NCI-H748 (cell line): ENCODE data around the gene TMEM69.
"Not testable (repeated sequence)": the region's sequence is repeated elsewhere in the genome, so short reads cannot be mapped to it uniquely, and the experiment has no call there.

Experiments
- DNase-seq: peaks from one replicate; lab custom pipeline; 2025; ENCODE audit not compliant: unreplicated experiment; lab: John Stamatoyannopoulos, UW

The TMEM69 gene

DNA sequence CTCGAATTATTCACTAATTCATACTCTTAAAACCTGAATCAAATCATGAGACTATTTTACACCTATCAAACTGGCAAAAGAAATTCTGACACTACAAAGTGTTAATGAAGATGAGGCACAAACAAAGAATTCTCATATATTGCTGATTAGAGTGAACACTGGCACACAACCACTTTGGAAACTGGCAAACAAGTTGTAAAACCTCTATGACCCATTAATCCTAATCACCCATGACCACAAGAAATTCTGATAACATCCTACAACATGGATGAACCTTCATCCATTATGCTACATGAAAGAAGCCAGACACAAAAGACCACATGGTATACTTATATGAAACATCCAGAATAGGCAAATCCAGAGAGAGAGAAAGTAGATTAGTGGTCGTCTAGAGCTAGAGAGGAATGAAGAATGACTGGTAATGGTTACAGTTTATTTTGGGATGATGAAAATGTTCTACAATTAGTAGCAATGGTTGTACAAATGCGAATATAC, 10.2 kb upstream of the TMEM69 start:
- no peak for DNase-seq

DNA sequence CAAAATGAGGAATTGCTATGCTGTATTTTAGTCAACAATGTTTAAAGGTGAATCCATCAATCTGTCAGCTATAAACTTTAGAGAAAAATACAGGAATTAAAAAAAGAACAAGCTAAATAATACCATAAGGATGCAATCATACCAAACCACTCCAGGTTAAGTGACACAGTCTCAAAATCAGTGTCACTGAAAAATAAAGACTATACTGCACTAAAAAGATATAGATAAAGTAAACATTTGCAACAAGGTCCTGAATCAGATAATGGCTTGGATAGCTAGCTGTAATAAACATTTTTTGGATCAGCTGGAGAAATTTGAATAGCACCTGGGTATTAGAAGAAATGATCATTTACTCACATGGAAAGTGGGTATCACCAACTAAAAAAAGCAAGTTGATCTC, 9.5 kb upstream of the TMEM69 start:
- DNase-seq: no peak

DNA sequence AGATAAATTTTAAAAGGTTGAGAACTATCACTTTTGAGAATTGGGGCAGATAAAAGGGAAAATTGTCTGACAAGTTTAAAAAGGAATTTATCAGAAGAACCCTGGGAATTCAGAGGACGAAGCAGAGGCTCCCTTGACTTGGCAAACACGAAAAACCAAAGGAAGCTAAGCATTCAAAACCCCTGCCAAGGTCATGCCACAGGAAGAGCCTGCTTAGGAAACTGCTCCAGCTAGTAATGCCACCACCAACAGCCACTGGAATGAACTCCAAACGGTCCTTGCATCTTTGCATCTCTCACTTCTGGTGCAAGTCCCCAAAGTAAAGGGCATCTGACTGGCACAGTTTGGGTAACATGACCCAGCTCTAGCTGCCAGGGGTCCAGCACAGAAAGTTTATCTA, 8.9 kb upstream of the TMEM69 start:
- DNase-seq: no peak

GRCh38 chr1:45682942-45683341, 5.0 kb upstream of the TMEM69 start:
- no peak for DNase-seq

GRCh38 chr1:45684402-45684801, 3.6 kb upstream of the TMEM69 start:
- no peak for DNase-seq

DNA sequence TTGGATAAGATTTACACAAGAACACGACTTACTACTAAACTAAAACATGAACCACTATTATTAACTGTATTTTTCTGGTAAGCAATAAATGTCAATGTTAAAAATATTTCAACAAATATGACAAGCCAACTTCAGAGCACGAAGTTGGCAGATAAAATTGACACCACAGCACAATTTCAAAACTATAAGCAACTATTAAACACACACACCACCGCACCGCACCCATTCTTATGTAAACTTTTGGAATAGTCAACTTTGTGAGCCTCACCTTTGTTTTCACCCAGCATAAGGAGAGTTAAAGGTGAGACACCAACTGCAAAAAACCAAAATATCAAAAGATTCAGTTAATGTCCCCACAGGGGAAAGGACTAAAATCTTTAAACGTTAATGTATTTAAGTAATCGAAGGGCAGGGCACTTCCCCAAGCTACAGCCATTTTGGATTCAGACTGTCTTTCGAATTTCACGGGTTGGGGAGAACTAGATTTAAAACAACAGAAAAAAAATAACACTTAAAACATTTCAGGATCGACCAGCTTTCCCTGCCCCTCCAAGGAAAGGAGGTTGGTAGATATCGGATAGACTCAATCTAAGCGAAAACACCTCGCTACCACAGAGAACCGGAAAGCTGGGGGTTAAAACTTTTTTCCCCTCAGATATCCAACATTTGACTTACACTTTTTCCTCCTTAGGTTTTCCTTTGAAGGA, 2.5 kb upstream of the TMEM69 start:
- no peak for DNase-seq

DNA sequence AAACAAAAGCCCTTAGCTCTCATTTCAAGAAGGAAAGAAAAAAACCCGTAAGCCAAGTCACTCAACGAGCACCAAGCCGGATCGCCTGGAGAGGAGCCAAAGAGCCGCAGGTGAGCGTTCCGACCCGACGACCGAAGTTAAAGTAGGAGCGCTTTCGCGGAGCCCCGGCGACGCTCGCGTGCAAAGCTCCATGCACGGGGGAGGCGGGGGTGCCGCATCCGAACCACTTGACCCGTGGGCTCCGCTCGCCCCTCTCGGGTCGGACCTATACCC, 2.0 kb upstream of the TMEM69 start:
- peak; percentile 61 for DNase-seq

DNA sequence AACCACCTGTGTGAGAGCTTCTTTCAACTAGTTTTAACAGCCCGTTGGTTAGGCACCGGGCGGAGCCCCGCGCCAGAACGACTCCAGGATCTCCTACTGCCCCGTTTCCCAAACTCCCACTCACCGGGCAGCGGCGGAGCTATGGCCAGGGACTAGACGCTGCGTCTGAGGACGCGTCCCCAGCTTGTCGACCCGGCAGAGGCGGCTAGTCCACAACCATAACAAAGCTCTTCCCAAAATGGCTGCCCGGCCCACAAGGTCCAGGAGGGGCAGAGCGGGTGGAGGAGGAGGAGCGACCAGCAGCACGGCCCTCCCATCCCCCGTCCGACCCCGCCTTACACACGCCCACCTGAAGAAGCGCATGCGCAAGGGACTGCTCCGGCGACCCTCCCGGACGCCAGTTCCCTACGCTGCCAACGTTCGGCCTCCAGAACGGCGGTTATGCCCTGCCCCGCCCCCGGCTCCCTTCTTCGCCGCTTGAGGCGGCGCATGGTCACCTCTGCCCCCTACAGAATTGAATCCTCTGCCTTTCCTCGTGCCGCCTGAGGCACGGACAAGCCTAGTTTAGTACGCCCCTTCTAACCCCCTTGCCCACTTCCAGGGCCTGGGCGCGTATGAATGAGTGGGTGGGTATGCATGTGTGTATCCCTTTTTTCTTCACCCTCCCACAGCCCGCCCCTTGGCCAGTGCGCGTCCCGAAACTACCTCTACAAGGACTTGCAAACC, 1.5 kb upstream of the TMEM69 start, which contains the start of gene GPBP1L1:
TSS of gene GPBP1L1 (minus strand) at position 246 of the 726 bp plus-strand sequence. CDS start 27,446 bp downstream, outside the sequence.
- peak; percentile 94 for DNase-seq

DNA sequence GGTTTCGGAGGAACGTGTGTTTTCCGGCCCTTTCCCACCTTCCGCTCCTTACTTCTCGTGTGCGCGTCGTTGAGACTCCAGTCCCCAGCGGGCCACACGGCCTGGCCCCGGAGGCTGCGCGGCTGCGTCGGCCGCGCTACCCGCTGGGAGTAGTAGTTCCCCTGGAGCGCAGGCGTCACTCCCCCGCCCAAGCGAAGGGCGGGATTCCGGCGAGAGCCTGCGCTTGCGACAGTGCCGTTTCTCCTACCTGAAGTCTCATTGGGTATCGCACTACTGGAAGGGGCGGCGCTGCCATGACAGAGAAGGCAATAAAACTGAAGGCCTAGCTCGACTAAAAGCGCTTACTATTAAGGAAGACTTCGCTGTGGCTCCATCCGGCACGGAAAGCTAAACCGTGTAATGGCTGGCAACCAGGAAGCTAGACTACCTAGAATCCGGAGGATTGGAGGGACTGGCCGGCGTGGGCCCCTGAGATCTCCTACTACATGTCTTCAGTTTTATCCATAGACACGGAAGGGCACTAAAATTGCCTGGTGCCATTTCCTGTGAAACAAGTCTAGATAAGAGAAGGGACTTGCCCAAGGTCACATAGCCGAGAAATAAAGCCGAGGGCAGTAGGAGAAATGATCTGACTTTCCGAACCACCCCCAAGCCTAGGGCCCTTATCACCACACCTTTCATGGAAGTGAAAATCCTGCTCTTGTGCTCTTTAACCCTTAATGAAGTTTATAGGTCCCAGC, 797 bp upstream of the TMEM69 start:
- peak; percentile 99 for DNase-seq

DNA sequence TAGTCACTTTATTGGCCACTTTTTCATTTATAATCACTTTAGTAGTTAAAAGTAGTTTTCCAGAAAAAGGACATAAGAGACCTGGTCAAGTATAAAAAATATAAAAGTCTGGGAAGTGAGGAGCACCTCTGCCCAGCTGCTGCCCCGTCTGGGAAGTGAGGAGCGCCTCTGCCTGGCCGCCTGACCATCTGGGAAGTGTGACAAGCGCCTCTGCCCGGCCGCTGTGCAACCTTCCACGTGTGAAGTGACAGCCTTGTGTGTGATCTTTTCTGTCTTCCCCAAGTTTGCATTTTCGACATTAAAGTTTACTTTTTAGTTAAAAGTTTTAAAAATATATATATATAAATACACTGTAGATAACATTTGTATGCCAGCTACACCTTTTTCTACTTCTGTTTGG, 5.8 kb downstream of the TMEM69 start:
- DNase-seq: not testable (repeated sequence)

GRCh38 chr1:45694823-45695222, 6.8 kb downstream of the TMEM69 start:
- no peak for DNase-seq

GRCh38 chr1:45704637-45705036, 16.7 kb downstream of the TMEM69 start:
- DNase-seq: no peak

DNA sequence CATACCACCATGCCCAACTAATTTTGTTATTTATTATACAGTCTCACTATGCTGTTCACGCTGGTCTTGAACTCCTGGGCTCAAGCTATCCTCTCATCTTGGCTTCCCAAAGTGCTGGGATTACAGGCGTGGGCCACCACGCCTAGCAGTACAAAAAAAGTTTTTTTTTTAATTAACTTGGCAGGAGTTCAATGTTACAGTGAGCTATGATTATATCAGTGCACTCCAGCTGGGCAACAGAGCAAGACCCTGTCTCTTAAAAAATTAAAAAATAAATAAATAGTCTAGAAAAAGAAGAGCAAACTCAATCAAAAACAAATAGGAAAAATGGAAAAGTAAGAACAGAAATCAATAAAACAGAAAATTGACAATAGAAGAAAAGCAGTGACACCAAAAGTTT, 25.7 kb downstream of the TMEM69 start:
- DNase-seq: no peak

DNA sequence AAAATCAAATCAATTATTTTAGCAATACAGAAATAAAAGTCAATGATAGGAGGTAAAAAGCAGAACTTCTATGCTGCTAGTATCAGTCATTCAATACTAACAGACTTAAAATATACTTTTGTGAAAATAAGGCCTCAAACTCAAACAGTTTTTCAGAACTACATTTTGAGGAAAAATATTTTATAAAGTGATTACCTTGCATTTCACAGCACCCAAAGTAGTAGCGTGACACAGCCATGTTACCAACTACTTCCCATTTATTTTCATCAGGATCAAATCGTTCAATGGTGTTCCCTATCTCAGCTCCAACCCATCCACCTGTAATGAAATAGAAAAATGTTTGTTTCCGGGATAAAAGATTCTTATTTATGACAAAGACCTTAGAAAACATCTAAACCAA, 28.7 kb downstream of the TMEM69 start:
- no peak for DNase-seq

- DNase-seq: not testable (repeated sequence)
These were observed 29.4 kb downstream of the TMEM69 start for GRCh38 chr1:45717386-45717785.

GRCh38 chr1:45718289-45718688, 30.3 kb downstream of the TMEM69 start:
- no peak for DNase-seq

GRCh38 chr1:45721207-45721606, 33.2 kb downstream of the TMEM69 start:
- DNase-seq: no peak

- no peak for DNase-seq
These were observed 34.8 kb downstream of the TMEM69 start for GRCh38 chr1:45722809-45723208.

- DNase-seq: no peak
These were observed 35.4 kb downstream of the TMEM69 start for GRCh38 chr1:45723248-45723930.

DNA sequence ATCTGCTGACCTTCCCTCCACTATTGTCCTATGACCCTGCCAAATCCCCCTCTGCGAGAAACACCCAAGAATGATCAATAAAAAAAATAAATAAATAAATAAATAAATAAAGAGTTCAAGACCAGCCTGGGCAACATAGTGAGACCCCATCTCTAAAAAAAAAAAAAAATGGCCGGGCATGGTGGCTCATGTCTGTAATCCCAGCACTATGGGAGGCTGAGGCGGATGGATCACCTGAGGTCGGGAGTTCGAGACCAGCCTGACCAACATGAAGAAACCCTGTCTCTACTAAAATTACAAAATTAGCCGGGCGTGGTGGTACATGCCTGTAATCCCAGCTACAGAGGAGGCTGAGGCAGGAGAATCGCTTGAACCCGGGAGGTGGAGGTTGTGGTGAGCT, 38.0 kb downstream of the TMEM69 start:
- DNase-seq: not testable (repeated sequence)

GRCh38 chr1:45730075-45730779, 42.2 kb downstream of the TMEM69 start:
- DNase-seq: peak; percentile 37
